Panc1 (cell line): ENCODE results near the gene PCTP. TPM values are rescaled to one million over a fixed set of nuclear protein-coding genes. Genes with fewer than 3 reads are reported as not detected.

Source experiments
- ATAC-seq: fragments of 200-7000 bp; cut with Tn5 transposase; 2 replicates; pipeline ENCODE4 v1.9.1; 2020; ENCODE audit warnings: mild to moderate bottlenecking, moderate library complexity
- BruUV-seq: library from RNA; stranded (reverse); fragments of 400-500 nt; replicated peaks from 2 replicates; lab custom pipeline; 2021; lab: Mats Ljungman, UMichigan
- CTCF ChIA-PET: fragments of 300-600 bp; sonication (Branson Sonifier 250); formaldehyde crosslinking; loops from one replicate; lab custom pipeline; 2022; ENCODE audit warnings: antibody characterized with exemption; lab: Charles Lee
- POLR2A ChIA-PET: fragments of 300-600 bp; sonication (Branson Sonifier 250); formaldehyde crosslinking; loops from one replicate; lab custom pipeline; 2022; ENCODE audit warnings: antibody characterized with exemption; lab: Charles Lee
- DNase-seq: peaks from one replicate; pipeline ENCODE4 v3.0.0-alpha.2; 2010; ENCODE audit warnings: low read depth, low spot score
- H3K27ac ChIP-seq: 2 replicates; pipeline ENCODE4 v1.5.1; 2011; ENCODE audit warnings: mild to moderate bottlenecking, low read length, inconsistent platforms
- H3K27me3 ChIP-seq: fragments of 200-500 bp; sonication (Bioruptor generic); 2 replicates; pipeline ENCODE4 v1.6.0; 2014; ENCODE audit warnings: low read length, inconsistent platforms; ENCODE audit not compliant: control insufficient read depth, insufficient read depth
- H3K36me3 ChIP-seq: fragments of 200-500 bp; sonication (Bioruptor generic); 2 replicates; pipeline ENCODE4 v1.5.1; 2014; ENCODE audit warnings: inconsistent platforms, mild to moderate bottlenecking, low read length, moderate library complexity; ENCODE audit not compliant: control insufficient read depth, insufficient read depth
- H3K4me1 ChIP-seq: 2 replicates; pipeline ENCODE4 v1.5.1; 2011; ENCODE audit warnings: inconsistent platforms, mild to moderate bottlenecking, low read length, moderate library complexity; ENCODE audit not compliant: control insufficient read depth, insufficient read depth
- H3K4me3 ChIP-seq, 2 experiments: 2 replicates each; pipeline ENCODE4 v1.5.1; 2011 to 2012; ENCODE audit warnings: low read depth in 2 of 2, low read length in 2 of 2, mild to moderate bottlenecking in 2 of 2, inconsistent platforms in 1 of 2, moderate library complexity in 1 of 2
- H3K9me3 ChIP-seq: fragments of 200-500 bp; sonication (Bioruptor generic); 2 replicates; pipeline ENCODE4 v1.5.1; 2014; ENCODE audit warnings: low read depth, mild to moderate bottlenecking, inconsistent platforms, low read length, moderate library complexity; ENCODE audit not compliant: control insufficient read depth, insufficient read depth
- CTCF ChIP-seq: fragments of 450-650 bp; IDR thresholded peaks from 2 replicates; pipeline ENCODE4 v1.5.1; 2017; ENCODE audit warnings: mild to moderate bottlenecking
- POLR2AphosphoS5 ChIP-seq: IDR thresholded peaks from 2 replicates; pipeline ENCODE4 v1.6.1; 2012; ENCODE audit warnings: mild to moderate bottlenecking, low read depth, low read length, moderate library complexity
- REST ChIP-seq, 2 experiments: IDR thresholded peaks; 2 replicates each; pipeline ENCODE4 v1.6.1; 2011 to 2012; ENCODE audit warnings: low read depth in 2 of 2, control low read depth in 1 of 2, low read length in 1 of 2, mild to moderate bottlenecking in 1 of 2, moderate library complexity in 1 of 2; ENCODE audit not compliant: insufficient read depth in 1 of 2
- SIN3A ChIP-seq: IDR thresholded peaks from 2 replicates; pipeline ENCODE4 v1.6.1; 2012; ENCODE audit warnings: low read depth, mild to moderate bottlenecking, low read length, moderate library complexity, borderline replicate concordance; ENCODE audit not compliant: insufficient read depth
- TCF7L2 ChIP-seq: IDR thresholded peaks from 2 replicates; pipeline ENCODE4 v1.6.1; 2011; ENCODE audit warnings: mild to moderate bottlenecking, low read depth, low read length, inconsistent platforms
- in situ Hi-C: cut with HindIII; loops from 2 replicates; pipeline ENCODE4 v1.10.0; 2016; ENCODE audit warnings: low sequenced_read_pairs, low pct_unique_long_range_greater_than_20kb
- intact Hi-C: fragments of 100-400 bp; cut with micrococcal nuclease; formaldehyde crosslinking; loops from one replicate; pipeline ENCODE4 v1.10.0; 2022; ENCODE audit not compliant: unreplicated experiment
- total RNA-seq: library from RNA; stranded (reverse); gene quantifications from one replicate; pipeline ENCODE4 v1.2.1, GENCODE V29; 2021; ENCODE audit not compliant: unreplicated experiment

The PCTP gene
- total RNA-seq, 1 experiment from 2014 or later = 23.7 TPM

GRCh38 chr17:55709984-55710383, 40.9 kb upstream of the PCTP start:
- in situ Hi-C loops = no loop called here
- BruUV-seq = no TSS peak
- intact Hi-C loops = no loop called here
- H3K4me3 ChIP-seq = no peak overlapping the region
- ChIA-PET POLR2A (interaction anchor here (0.5 kb wide), 1 partner anchor 88 kb away, joined by 3 read pairs; no protein-coding TSS in a partner anchor), CTCF (no interaction called here)
- no peaks in the 10 kb centered on the region for H3K27me3 ChIP-seq
- peaks cover 29% of the 10 kb centered on the region for H3K4me1 ChIP-seq
- no peaks in the 10 kb centered on the region for H3K9me3 ChIP-seq
- no peak overlapping the region; the same call in 1 of the 2 replicates for H3K27ac ChIP-seq
- DNase-seq (no peak), ATAC-seq (no peak)
- TF ChIP-seq CTCF (no peak), TCF7L2 (no peak), POLR2AphosphoS5 (no peak), REST (IDR thresholded peaks at IDR 0.05; ENCODE audit: insufficient read depth in 1 of 2, low read depth in 2 of 2, low read length in 1 of 2) (no peak), SIN3A (no peak)
- H3K36me3 ChIP-seq = no peaks in the 10 kb centered on the region

GRCh38 chr17:55710410-55710809, 40.4 kb upstream of the PCTP start:
- Histone ChIP-seq H3K27me3 (no peaks in the 10 kb centered on the region), H3K27ac (no peak overlapping the region), H3K9me3 (no peaks in the 10 kb centered on the region), H3K4me3 (no peak overlapping the region), H3K36me3 (no peaks in the 10 kb centered on the region), H3K4me1 (peaks cover 28% of the 10 kb centered on the region)
- no peak for DNase-seq
- TF ChIP-seq TCF7L2 (no peak), CTCF (no peak), REST (IDR thresholded peaks at IDR 0.05; ENCODE audit: insufficient read depth in 1 of 2, low read depth in 2 of 2, low read length in 1 of 2) (no peak), SIN3A (no peak), POLR2AphosphoS5 (no peak)
- ChIA-PET POLR2A (interaction anchor here (0.5 kb wide), 1 partner anchor 88 kb away, joined by 3 read pairs; no protein-coding TSS in a partner anchor), CTCF (no interaction called here)
- in situ Hi-C loops = no loop called here
- no peak for ATAC-seq
- intact Hi-C loops = no loop called here
- BruUV-seq = no TSS peak
